Osteocyte (in vitro differentiated cells): ENCODE results near the gene NLGN1. TPM values are rescaled to one million over a fixed set of nuclear protein-coding genes. Genes with fewer than 3 reads are reported as not detected.

Experiments used
- DNase-seq: peaks from one replicate; pipeline ENCODE4 v3.0.0; 2021; ENCODE audit warnings: mixed read lengths; ENCODE audit not compliant: unreplicated experiment; ENCODE audit errors: extremely low spot score
- H3K27ac Mint-ChIP-seq: one replicate; pipeline ENCODE4 v1.8.0; 2021; ENCODE audit warnings: mild to moderate bottlenecking, mixed read lengths; ENCODE audit not compliant: unreplicated experiment
- H3K27me3 Mint-ChIP-seq: one replicate; pipeline ENCODE4 v1.8.0; 2021; ENCODE audit warnings: mixed read lengths; ENCODE audit not compliant: unreplicated experiment
- H3K36me3 Mint-ChIP-seq: one replicate; pipeline ENCODE4 v1.8.0; 2021; ENCODE audit warnings: mixed read lengths; ENCODE audit not compliant: unreplicated experiment
- H3K4me1 Mint-ChIP-seq: one replicate; pipeline ENCODE4 v1.8.0; 2021; ENCODE audit warnings: mixed read lengths; ENCODE audit not compliant: unreplicated experiment
- H3K4me3 Mint-ChIP-seq: one replicate; pipeline ENCODE4 v1.8.0; 2021; ENCODE audit warnings: mild to moderate bottlenecking, moderate library complexity, mixed read lengths; ENCODE audit not compliant: unreplicated experiment
- H3K9me3 Mint-ChIP-seq: one replicate; pipeline ENCODE4 v1.8.0; 2021; ENCODE audit warnings: mixed read lengths; ENCODE audit not compliant: unreplicated experiment
- CTCF ChIP-seq: fragments of 200-600 bp; sonication (generic); IDR thresholded peaks from 2 replicates; pipeline ENCODE4 v1.5.0; 2021; ENCODE audit warnings: antibody characterized with exemption, mild to moderate bottlenecking, moderate library complexity
- total RNA-seq: library from RNA; stranded (reverse); gene quantifications from 2 replicates; pipeline ENCODE4 v1.2.1, GENCODE V29; 2021

Gene NLGN1
- total RNA-seq, 1 donor from 2014 or later = 3.9 TPM

GRCh38 chr3:174120997-174121396, 723.5 kb downstream of the NLGN1 start:
- H3K4me3 Mint-ChIP-seq = no peak overlapping the region
- H3K27me3 Mint-ChIP-seq = no peaks in the 10 kb centered on the region
- H3K36me3 Mint-ChIP-seq = no peaks in the 10 kb centered on the region
- no peak overlapping the region for H3K27ac Mint-ChIP-seq
- TF ChIP-seq CTCF = no peak
- H3K9me3 Mint-ChIP-seq = no peaks in the 10 kb centered on the region
- peaks cover 7% of the 10 kb centered on the region for H3K4me1 Mint-ChIP-seq
- no peak for DNase-seq

GRCh38 chr3:174122411-174122810, 724.9 kb downstream of the NLGN1 start:
- no peaks in the 10 kb centered on the region for H3K9me3 Mint-ChIP-seq
- H3K4me3 Mint-ChIP-seq = no peak overlapping the region
- H3K27me3 Mint-ChIP-seq = no peaks in the 10 kb centered on the region
- H3K36me3 Mint-ChIP-seq = no peaks in the 10 kb centered on the region
- no peak for TF ChIP-seq CTCF
- no peak for DNase-seq
- H3K27ac Mint-ChIP-seq = no peak overlapping the region
- H3K4me1 Mint-ChIP-seq = peaks cover 6% of the 10 kb centered on the region

GRCh38 chr3:174125267-174125824, 727.8 kb downstream of the NLGN1 start:
- no peaks in the 10 kb centered on the region for H3K9me3 Mint-ChIP-seq
- TF ChIP-seq CTCF = peak; percentile 81
- DNase-seq = no peak
- H3K4me1 Mint-ChIP-seq = peaks cover 6% of the 10 kb centered on the region
- H3K27ac Mint-ChIP-seq = no peak overlapping the region
- H3K4me3 Mint-ChIP-seq = no peak overlapping the region
- no peaks in the 10 kb centered on the region for H3K27me3 Mint-ChIP-seq
- H3K36me3 Mint-ChIP-seq = no peaks in the 10 kb centered on the region

- no peaks in the 10 kb centered on the region for H3K27me3 Mint-ChIP-seq
- no peak overlapping the region for H3K27ac Mint-ChIP-seq
- no peak overlapping the region for H3K4me3 Mint-ChIP-seq
- H3K9me3 Mint-ChIP-seq = no peaks in the 10 kb centered on the region
- no peak for TF ChIP-seq CTCF
- DNase-seq = no peak
- H3K36me3 Mint-ChIP-seq = no peaks in the 10 kb centered on the region
- peaks cover 10% of the 10 kb centered on the region for H3K4me1 Mint-ChIP-seq
Measured at GRCh38 chr3:174126990-174127758, 729.6 kb downstream of the NLGN1 start.

GRCh38 chr3:174132006-174132405, 734.5 kb downstream of the NLGN1 start:
- no peaks in the 10 kb centered on the region for H3K9me3 Mint-ChIP-seq
- H3K4me3 Mint-ChIP-seq = no peak overlapping the region
- H3K27me3 Mint-ChIP-seq = no peaks in the 10 kb centered on the region
- H3K36me3 Mint-ChIP-seq = no peaks in the 10 kb centered on the region
- peaks cover 10% of the 10 kb centered on the region for H3K4me1 Mint-ChIP-seq
- DNase-seq = no peak
- no peak for TF ChIP-seq CTCF
- H3K27ac Mint-ChIP-seq = no peak overlapping the region
